ENCODE results near the gene DPP3.

- TF ChIP-seq, protein P1, sequence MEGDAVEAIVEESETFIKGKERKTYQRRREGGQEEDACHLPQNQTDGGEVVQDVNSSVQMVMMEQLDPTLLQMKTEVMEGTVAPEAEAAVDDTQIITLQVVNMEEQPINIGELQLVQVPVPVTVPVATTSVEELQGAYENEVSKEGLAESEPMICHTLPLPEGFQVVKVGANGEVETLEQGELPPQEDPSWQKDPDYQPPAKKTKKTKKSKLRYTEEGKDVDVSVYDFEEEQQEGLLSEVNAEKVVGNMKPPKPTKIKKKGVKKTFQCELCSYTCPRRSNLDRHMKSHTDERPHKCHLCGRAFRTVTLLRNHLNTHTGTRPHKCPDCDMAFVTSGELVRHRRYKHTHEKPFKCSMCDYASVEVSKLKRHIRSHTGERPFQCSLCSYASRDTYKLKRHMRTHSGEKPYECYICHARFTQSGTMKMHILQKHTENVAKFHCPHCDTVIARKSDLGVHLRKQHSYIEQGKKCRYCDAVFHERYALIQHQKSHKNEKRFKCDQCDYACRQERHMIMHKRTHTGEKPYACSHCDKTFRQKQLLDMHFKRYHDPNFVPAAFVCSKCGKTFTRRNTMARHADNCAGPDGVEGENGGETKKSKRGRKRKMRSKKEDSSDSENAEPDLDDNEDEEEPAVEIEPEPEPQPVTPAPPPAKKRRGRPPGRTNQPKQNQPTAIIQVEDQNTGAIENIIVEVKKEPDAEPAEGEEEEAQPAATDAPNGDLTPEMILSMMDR (conservative IDR thresholded peaks at IDR 0.05; ENCODE audit: low read depth, low read length): no peak
- TF ChIP-seq EZH2 (IDR thresholded peaks at IDR 0.05; ENCODE audit: borderline replicate concordance, low read depth, low read length, poor library complexity, severe bottlenecking): no peak
Measured at GRCh38 chr11:66479394-66480116, 679 bp upstream of the DPP3 start.
